Inflammatory macrophage treated with lipopolysaccharide for 4 hours (primary cell): ENCODE data around the gene CDH23.

ENCODE experiments used
- DNase-seq: peaks from one replicate; pipeline ENCODE4 v3.0.0-alpha.2; 2020

CDH23 gene

GRCh38 chr10:71648933-71649320 lies 252.2 kb downstream of the CDH23 start:
- no peak for DNase-seq

- no peak for DNase-seq
Measured at GRCh38 chr10:71649631-71650030, 252.9 kb downstream of the CDH23 start.

- DNase-seq: no peak
Measured at GRCh38 chr10:71650397-71650796, 253.7 kb downstream of the CDH23 start.

- DNase-seq: no peak
Measured at GRCh38 chr10:71651428-71651827, 254.7 kb downstream of the CDH23 start.

- no peak for DNase-seq
Measured at GRCh38 chr10:71651928-71652327, 255.2 kb downstream of the CDH23 start.

GRCh38 chr10:71653044-71653443 lies 256.3 kb downstream of the CDH23 start:
- no peak for DNase-seq

- DNase-seq: no peak
Measured at GRCh38 chr10:71656220-71656619, 259.5 kb downstream of the CDH23 start.

GRCh38 chr10:71657604-71658466 lies 261.1 kb downstream of the CDH23 start:
- DNase-seq: no peak

- no peak for DNase-seq
Measured at GRCh38 chr10:71658467-71658745, 261.7 kb downstream of the CDH23 start.

- DNase-seq: no peak
Measured at GRCh38 chr10:71659111-71659634, 262.5 kb downstream of the CDH23 start.

GRCh38 chr10:71659737-71660136 lies 263.0 kb downstream of the CDH23 start:
- DNase-seq: no peak

GRCh38 chr10:71660313-71660712 lies 263.6 kb downstream of the CDH23 start:
- peak; percentile 36 for DNase-seq

- DNase-seq: no peak
Measured at GRCh38 chr10:71661060-71661622, 264.4 kb downstream of the CDH23 start.

GRCh38 chr10:71661779-71662336 lies 265.1 kb downstream of the CDH23 start:
- DNase-seq: no peak

GRCh38 chr10:71663311-71663710 lies 266.6 kb downstream of the CDH23 start:
- no peak for DNase-seq

- DNase-seq: no peak
Measured at GRCh38 chr10:71664585-71664984, 267.9 kb downstream of the CDH23 start.

- no peak for DNase-seq
Measured at GRCh38 chr10:71665456-71665855, 268.7 kb downstream of the CDH23 start.

GRCh38 chr10:71666639-71667386 lies 270.1 kb downstream of the CDH23 start:
- no peak for DNase-seq

GRCh38 chr10:71667387-71667752 lies 270.6 kb downstream of the CDH23 start:
- DNase-seq: peak; percentile 12

GRCh38 chr10:71671994-71672946 lies 275.6 kb downstream of the CDH23 start:
- no peak for DNase-seq

- no peak for DNase-seq
Measured at GRCh38 chr10:71675295-71675970, 278.7 kb downstream of the CDH23 start.

- no peak for DNase-seq
Measured at GRCh38 chr10:71677261-71677660, 280.5 kb downstream of the CDH23 start.
